GM21576 (cell line): ENCODE measurements around the gene DUSP1.
"Not testable (repeated sequence)": the region's sequence is repeated elsewhere in the genome, so short reads cannot be mapped to it uniquely, and the experiment has no call there.

Source experiments
- ATAC-seq: cut with Tn5 transposase; IDR thresholded peaks from one replicate; pipeline ENCODE4 v1.9.1; 2021; ENCODE audit warnings: mild to moderate bottlenecking, moderate library complexity; ENCODE audit not compliant: unreplicated experiment

DUSP1 gene, protein sequence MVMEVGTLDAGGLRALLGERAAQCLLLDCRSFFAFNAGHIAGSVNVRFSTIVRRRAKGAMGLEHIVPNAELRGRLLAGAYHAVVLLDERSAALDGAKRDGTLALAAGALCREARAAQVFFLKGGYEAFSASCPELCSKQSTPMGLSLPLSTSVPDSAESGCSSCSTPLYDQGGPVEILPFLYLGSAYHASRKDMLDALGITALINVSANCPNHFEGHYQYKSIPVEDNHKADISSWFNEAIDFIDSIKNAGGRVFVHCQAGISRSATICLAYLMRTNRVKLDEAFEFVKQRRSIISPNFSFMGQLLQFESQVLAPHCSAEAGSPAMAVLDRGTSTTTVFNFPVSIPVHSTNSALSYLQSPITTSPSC

GRCh38 chr5:172770675-172771438, at the start of gene DUSP1:
Gene DUSP1 (minus strand): TSS chr5:172771195. CDS start chr5:172770952, 243 bp downstream.
- peak; percentile 44 for ATAC-seq

GRCh38 chr5:172820046-172820767, 49.2 kb upstream of the DUSP1 start:
- no peak for ATAC-seq

- no peak for ATAC-seq
Observed at GRCh38 chr5:172819569-172819968, 48.6 kb upstream of the DUSP1 start.

- no peak for ATAC-seq
Observed at GRCh38 chr5:172818081-172818480, 47.1 kb upstream of the DUSP1 start.

DNA sequence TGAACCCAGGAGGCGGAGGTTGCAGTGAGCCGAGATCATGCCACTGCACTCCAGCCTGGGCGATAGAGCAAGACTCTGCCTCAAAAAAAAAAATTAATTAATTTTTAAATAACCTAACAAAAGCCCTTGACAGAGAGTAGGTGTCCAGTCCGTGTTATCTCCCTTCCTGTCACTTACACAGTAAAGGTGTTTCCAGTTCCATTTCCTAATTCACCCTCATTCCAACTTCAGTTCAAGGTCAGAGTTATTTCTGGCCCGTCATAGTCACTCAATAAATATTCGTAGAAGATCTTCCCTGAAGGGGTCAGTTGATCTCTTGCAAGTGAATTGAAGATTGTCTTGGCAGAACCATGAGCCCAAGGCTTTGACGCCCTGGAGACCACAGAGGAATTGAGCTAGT, 46.7 kb upstream of the DUSP1 start:
- no peak for ATAC-seq

DNA sequence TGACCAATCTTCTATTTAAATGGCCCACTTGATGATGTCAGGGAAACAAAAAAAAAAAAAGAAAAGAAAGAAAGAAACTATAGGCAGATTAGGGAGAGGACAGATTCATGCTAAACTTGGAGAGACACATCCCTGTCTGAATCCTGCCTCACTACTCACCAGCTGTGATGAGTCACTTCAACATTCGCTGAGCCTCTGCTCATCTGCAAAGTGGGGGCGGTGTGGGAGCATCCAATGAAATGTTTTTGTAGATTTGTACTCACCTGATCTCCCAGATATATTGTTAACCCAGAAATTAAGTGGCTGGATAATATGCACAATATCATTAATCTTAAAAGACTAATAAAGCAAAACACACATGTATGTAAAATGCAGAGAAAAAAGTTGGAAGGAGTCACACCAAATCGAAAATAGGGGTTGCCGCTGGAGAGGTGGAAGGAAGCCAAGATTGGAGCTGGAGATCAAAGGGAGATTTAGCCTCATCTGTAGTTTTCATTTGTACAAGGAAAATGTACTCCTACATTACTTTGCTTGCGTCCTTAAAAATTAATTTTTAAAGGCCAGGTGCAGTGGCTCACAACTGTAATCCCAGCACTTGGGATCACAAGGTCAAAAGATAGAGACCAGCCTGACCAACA, 46.0 kb upstream of the DUSP1 start:
- ATAC-seq, result no peak

- no peak for ATAC-seq
Observed at GRCh38 chr5:172815631-172816030, 44.6 kb upstream of the DUSP1 start.

DNA sequence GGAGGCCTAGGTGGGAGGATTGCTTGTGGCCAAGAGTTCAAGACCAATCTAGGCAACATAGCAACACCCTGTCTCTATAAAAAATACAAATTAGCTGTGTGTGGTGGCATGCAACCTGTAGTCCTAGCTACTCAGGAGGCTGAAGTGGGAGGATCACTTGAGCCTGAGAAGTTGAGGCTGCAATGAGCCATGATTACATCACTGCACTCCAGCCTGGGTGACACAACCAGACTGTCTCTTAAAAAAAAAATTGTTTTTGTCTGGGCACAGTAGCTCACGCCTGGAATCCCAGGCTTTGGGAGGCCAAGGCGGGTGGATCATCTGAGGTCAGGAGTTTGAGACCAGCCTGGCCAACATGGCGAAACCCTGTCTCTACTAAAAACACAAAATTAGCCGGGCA, 40.0 kb upstream of the DUSP1 start:
- not testable (repeated sequence) for ATAC-seq

- ATAC-seq, result no peak
Observed at GRCh38 chr5:172809774-172810173, 38.8 kb upstream of the DUSP1 start.

GRCh38 chr5:172807766-172808311, 36.8 kb upstream of the DUSP1 start:
- no peak for ATAC-seq

- ATAC-seq, result peak; percentile 96
Observed at GRCh38 chr5:172806897-172807672, 36.1 kb upstream of the DUSP1 start.

DNA sequence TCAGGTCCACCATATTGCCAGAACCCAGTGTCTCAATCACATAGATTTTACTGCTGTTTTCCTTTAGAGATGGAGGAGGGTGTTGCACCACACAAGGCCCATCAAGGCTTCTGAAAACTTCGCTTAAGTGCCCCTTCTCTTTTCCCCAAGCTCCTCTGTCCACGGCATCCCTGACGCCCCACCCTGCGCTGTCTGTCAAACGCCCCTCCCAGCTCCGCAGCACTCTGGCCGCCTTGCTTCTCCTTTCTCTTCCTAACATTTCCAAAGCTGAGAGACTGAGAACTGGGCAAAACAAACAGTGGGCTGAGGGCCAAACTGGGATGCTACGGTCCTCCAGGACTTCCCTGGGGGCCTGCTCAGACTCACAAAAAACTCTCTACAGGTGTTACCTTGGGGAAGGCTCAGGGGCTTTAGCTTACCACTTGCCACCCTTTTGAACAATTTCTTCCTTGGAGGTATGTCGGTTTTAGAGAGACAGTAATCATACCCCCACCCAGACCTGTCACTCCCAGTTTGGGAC, 34.8 kb upstream of the DUSP1 start:
- no peak for ATAC-seq

DNA sequence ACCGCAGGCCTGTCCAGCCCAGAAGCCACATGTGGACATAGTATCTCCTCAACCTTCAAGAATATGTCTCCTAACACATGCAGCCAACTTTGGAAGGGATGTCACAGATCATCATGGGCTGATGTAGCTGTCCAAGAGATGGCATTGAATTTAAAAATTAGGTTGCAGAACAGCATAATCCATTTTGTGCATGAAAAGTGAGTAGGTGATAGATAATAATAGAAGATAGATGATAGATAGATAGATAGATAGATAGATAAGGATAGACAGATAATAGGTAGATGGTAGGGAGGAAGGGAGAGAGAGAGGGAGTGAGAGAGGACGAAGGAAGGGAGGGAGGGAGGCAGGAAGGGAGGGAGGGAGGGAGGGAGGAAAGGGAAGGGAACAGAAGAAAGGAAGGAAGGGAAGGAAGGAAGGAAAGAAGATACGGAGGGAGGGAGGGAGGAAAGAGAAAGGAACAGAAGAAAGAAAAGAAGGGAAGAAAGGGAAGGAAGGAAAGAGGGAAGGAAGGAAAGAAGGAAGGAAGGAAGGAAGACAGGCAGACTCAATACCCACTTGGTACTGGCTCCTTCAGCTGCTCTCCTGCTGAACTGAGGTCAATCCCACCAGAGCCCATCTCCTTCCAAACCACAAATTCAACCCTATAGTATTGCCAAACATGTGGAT, 34.2 kb upstream of the DUSP1 start:
- no peak for ATAC-seq

DNA sequence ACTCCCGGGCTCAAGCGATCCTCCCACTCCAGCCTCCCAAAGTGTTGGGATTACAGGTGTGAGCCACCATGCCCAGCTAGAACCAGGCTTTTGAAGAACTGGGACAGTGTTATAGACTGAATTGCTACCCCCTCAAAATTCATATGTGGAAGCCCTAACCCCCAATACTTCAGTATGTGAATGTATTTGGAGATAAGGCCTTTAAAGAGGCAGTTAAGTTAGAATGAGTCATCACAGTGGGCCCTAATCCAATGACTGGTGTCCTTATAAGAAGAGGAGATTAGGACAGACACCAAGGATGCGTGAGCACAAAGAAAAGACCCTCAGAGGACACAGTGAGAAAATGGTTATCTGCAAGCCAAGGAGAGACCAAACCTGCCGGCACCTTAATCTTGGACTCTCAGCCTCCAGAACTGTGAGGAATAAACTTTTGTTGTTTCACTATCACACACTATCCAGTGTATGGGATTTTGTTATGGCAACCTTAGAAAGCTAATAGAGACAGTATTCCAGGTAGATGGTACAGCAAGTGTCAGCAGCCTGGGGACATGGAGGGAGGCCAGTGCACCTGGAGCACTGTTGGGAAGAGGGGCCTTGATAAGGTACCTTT, 31.7 kb upstream of the DUSP1 start:
- ATAC-seq, result no peak

DNA sequence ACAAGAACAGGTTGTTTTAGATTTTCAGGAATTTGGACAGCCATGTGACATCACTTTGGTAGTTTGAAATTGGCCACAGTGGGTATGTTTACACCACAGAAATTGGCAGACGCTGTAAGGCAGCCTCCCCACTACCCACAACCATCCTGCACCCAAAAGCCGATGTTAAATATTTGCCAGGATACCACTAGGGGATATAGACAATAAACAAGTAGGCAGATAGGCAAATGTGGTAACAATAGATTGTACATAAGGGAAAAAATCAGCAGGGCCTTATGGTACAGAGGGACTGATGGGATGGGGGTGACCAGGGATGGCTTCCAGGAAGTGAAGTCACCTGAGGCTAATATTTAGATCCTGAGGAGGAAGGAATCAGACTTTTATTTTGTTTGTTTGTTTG, 31.1 kb upstream of the DUSP1 start:
- ATAC-seq, result no peak

GRCh38 chr5:172801179-172801671, 30.2 kb upstream of the DUSP1 start:
- ATAC-seq, result no peak

DNA sequence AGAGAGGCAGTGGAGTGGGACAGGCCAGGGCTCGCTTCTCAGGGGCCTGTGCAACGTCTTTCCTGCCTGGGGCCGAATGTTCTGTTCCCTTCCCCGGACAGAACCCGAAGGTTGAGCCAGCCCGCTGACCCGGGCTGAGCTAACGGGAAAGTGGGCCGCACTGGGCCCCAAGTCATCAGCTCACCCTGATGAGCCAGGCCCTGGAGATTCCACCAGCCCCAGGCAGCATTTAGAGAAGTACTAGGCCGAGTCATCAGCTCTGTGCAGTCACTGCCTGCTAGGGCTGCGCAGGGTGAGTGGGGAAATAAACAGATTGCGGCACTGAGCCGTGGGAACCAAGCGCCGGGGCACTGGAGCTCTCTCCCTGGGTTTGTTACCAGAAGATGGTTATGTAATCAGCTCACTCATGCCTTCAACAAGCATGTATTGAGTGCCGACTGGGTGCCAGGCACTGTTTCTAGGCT, 29.1 kb upstream of the DUSP1 start:
- ATAC-seq, result no peak

GRCh38 chr5:172799416-172799815, 28.4 kb upstream of the DUSP1 start:
- ATAC-seq, result no peak
